ENCODE results near the gene FZD4. TPM values are rescaled to one million over a fixed set of nuclear protein-coding genes. Genes with fewer than 3 reads are reported as not detected.
"Not testable (repeated sequence)": the region's sequence is repeated elsewhere in the genome, so short reads cannot be mapped to it uniquely, and the experiment has no call there.

The FZD4 gene
- total RNA-seq, 1 experiment from 2014 or later: 4.5 TPM

DNA sequence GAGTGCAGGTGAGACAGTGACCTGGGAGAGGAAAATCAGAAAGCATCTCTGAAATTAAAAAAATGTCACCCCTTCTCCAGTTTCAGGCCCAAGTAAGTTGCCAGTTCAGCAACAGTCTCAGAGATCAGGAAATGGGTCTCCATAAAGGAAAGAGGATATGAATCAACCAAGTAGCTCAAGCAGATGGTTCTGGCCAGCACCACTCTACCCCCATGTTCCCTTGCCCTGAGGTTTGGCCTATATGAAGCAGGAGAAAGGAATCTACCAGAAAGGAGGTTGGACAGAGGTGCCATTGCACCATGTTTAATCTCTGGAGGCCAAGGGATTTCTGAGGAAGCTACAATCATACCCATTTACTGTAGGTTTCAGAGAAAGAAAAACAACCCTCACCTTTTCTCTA lies 7.7 kb downstream of the FZD4 start:
- no peak overlapping the region for H3K4me2 ChIP-seq (ENCODE audit: insufficient read depth, insufficient read length, low read length)
- H3K4me1 ChIP-seq (ENCODE audit: insufficient read depth, low read length): no peaks in the 10 kb centered on the region
- H3K27me3 Mint-ChIP-seq (ENCODE audit: low read depth): no peaks in the 10 kb centered on the region
- H2BK5ac ChIP-seq (ENCODE audit: insufficient read length, low read length): no peak overlapping the region
- H3K18ac ChIP-seq (ENCODE audit: insufficient read length, low read depth, low read length): no peak overlapping the region
- H4K5ac ChIP-seq (ENCODE audit: insufficient read length, low read depth, low read length): no peak overlapping the region
- H2BK20ac ChIP-seq (ENCODE audit: low read depth, low read length, poor library complexity, severe bottlenecking): no peak overlapping the region
- no peaks in the 10 kb centered on the region for H3K79me2 ChIP-seq (ENCODE audit: insufficient read depth, low read length)
- no peak overlapping the region for H2AK5ac ChIP-seq (ENCODE audit: insufficient read length, low read length)
- TF ChIP-seq, protein P1, sequence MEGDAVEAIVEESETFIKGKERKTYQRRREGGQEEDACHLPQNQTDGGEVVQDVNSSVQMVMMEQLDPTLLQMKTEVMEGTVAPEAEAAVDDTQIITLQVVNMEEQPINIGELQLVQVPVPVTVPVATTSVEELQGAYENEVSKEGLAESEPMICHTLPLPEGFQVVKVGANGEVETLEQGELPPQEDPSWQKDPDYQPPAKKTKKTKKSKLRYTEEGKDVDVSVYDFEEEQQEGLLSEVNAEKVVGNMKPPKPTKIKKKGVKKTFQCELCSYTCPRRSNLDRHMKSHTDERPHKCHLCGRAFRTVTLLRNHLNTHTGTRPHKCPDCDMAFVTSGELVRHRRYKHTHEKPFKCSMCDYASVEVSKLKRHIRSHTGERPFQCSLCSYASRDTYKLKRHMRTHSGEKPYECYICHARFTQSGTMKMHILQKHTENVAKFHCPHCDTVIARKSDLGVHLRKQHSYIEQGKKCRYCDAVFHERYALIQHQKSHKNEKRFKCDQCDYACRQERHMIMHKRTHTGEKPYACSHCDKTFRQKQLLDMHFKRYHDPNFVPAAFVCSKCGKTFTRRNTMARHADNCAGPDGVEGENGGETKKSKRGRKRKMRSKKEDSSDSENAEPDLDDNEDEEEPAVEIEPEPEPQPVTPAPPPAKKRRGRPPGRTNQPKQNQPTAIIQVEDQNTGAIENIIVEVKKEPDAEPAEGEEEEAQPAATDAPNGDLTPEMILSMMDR (conservative IDR thresholded peaks at IDR 0.05): no peak
- no peaks in the 10 kb centered on the region; a peak in 2 of 5 replicates for H3K9me3 Mint-ChIP-seq
- H4K20me1 ChIP-seq (ENCODE audit: control insufficient read depth, insufficient read depth, insufficient read length): no peaks in the 10 kb centered on the region
- H3K79me1 ChIP-seq (ENCODE audit: insufficient read depth, low read depth, low read length, poor library complexity, severe bottlenecking): no peaks in the 10 kb centered on the region
- no peak overlapping the region for H2BK120ac ChIP-seq (ENCODE audit: low read depth, low read length, poor library complexity, severe bottlenecking)
- H3K4me1 Mint-ChIP-seq: peaks cover 8 to 12% of the 10 kb centered on the region in 2 experiments
- no peak overlapping the region for H3K14ac ChIP-seq (ENCODE audit: insufficient read depth, low read length)
- no peak overlapping the region for H4K91ac ChIP-seq (ENCODE audit: insufficient read length, low read depth, low read length)
- H3T11ph ChIP-seq (ENCODE audit: low read length): no peak overlapping the region
- peaks cover 14 to 30% (median 28%) of the 10 kb centered on the region in 3 experiments for H3K36me3 Mint-ChIP-seq (ENCODE audit: insufficient read depth in 1 of 3, low read depth in 3 of 3)
- DNase-seq: no peak
- H3K23ac ChIP-seq (ENCODE audit: insufficient read length, low read depth, low read length): no peak overlapping the region
- no peaks in the 10 kb centered on the region for H3K9me3 ChIP-seq (ENCODE audit: control insufficient read depth, low read depth, low read length)
- H2BK12ac ChIP-seq (ENCODE audit: insufficient read length, low read depth, low read length): no peak overlapping the region
- H2AFZ ChIP-seq (ENCODE audit: low read length): no peak overlapping the region
- no peak overlapping the region for H4K8ac ChIP-seq (replicated peaks; ENCODE audit: insufficient read length, low read depth, low read length)
- H3K4me3 Mint-ChIP-seq: no peak overlapping the region
- H2BK15ac ChIP-seq (ENCODE audit: low read depth, low read length): no peak overlapping the region
- H3K23me2 ChIP-seq (ENCODE audit: insufficient read length, low read depth, low read length, poor library complexity, severe bottlenecking): no peaks in the 10 kb centered on the region
- no peak overlapping the region for H3K56ac ChIP-seq (ENCODE audit: insufficient read length, low read depth, low read length)
- no peak overlapping the region for H3K27ac ChIP-seq (ENCODE audit: insufficient read length, low read depth, low read length)
- no peaks in the 10 kb centered on the region for H3K27me3 ChIP-seq (ENCODE audit: insufficient read depth, low read length)
- no peak overlapping the region for H3K9ac ChIP-seq (ENCODE audit: extremely low read depth, insufficient read length, low read length)
- no peak overlapping the region for H3K27ac Mint-ChIP-seq
- H3K4ac ChIP-seq (ENCODE audit: low read depth, low read length): no peak overlapping the region

DNA sequence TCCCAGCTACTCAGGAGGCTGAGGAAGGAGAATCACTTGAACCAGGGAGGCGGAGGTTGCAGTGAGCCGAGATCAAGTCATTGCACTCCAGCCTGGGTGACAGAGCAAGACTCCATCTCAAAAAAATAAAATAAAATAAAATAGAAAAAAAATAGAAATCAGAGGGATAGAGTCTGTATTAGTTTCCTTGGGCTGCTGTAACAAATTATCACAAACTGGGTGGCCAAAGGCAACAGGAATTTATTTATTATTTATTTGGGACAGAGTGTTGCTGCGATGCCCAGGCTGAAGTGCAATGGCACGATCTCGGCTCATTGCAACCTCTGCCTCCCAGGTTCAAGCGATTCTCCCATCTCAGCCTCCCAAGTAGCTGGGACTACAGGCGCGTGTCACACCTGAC lies 11.7 kb downstream of the FZD4 start:
- H3K23ac ChIP-seq (ENCODE audit: insufficient read length, low read depth, low read length); H3K79me2 ChIP-seq (ENCODE audit: insufficient read depth, low read length); H3K4me3 Mint-ChIP-seq; H3K9me3 Mint-ChIP-seq; H3K14ac ChIP-seq (ENCODE audit: insufficient read depth, low read length); H2BK12ac ChIP-seq (ENCODE audit: insufficient read length, low read depth, low read length); H2BK120ac ChIP-seq (ENCODE audit: low read depth, low read length, poor library complexity, severe bottlenecking); H3K18ac ChIP-seq (ENCODE audit: insufficient read length, low read depth, low read length); H3K9ac ChIP-seq (ENCODE audit: extremely low read depth, insufficient read length, low read length); H4K8ac ChIP-seq (replicated peaks; ENCODE audit: insufficient read length, low read depth, low read length); H3K4me1 ChIP-seq (ENCODE audit: insufficient read depth, low read length); H3T11ph ChIP-seq (ENCODE audit: low read length); H4K91ac ChIP-seq (ENCODE audit: insufficient read length, low read depth, low read length); H3K27me3 ChIP-seq (ENCODE audit: insufficient read depth, low read length); H3K9me3 ChIP-seq (ENCODE audit: control insufficient read depth, low read depth, low read length); H2BK20ac ChIP-seq (ENCODE audit: low read depth, low read length, poor library complexity, severe bottlenecking); H3K23me2 ChIP-seq (ENCODE audit: insufficient read length, low read depth, low read length, poor library complexity, severe bottlenecking); H2AK5ac ChIP-seq (ENCODE audit: insufficient read length, low read length); H2BK15ac ChIP-seq (ENCODE audit: low read depth, low read length); DNase-seq; H4K5ac ChIP-seq (ENCODE audit: insufficient read length, low read depth, low read length); H3K79me1 ChIP-seq (ENCODE audit: insufficient read depth, low read depth, low read length, poor library complexity, severe bottlenecking); H3K27ac ChIP-seq (ENCODE audit: insufficient read length, low read depth, low read length); H3K56ac ChIP-seq (ENCODE audit: insufficient read length, low read depth, low read length); H3K27me3 Mint-ChIP-seq (ENCODE audit: low read depth); H4K20me1 ChIP-seq (ENCODE audit: control insufficient read depth, insufficient read depth, insufficient read length); H2AFZ ChIP-seq (ENCODE audit: low read length); H2BK5ac ChIP-seq (ENCODE audit: insufficient read length, low read length); H3K27ac Mint-ChIP-seq; H3K4me2 ChIP-seq (ENCODE audit: insufficient read depth, insufficient read length, low read length); H3K4ac ChIP-seq (ENCODE audit: low read depth, low read length): not testable (repeated sequence)
- no CpG with 5 or more reads among the region's 8 CpGs for WGBS (ENCODE audit: extremely low coverage, insufficient read length, low lambda C conversion rate)
- H3K4me1 Mint-ChIP-seq: peaks cover 22 to 23% of the 10 kb centered on the region in 2 experiments
- H3K36me3 Mint-ChIP-seq (ENCODE audit: insufficient read depth in 1 of 3, low read depth in 3 of 3): peaks cover 0 to 13% (median 5%) of the 10 kb centered on the region in 3 experiments; a peak in 4 of 7 replicates
